Limb (tissue), 2 donors: ENCODE results near the gene ADCY6.

Experiments
- DNase-seq, 2 donors: peaks; one replicate each; pipeline ENCODE4 v3.0.0-alpha.2; 2016; ENCODE audit errors: extremely low spot score in 2 of 2

The ADCY6 gene

DNA sequence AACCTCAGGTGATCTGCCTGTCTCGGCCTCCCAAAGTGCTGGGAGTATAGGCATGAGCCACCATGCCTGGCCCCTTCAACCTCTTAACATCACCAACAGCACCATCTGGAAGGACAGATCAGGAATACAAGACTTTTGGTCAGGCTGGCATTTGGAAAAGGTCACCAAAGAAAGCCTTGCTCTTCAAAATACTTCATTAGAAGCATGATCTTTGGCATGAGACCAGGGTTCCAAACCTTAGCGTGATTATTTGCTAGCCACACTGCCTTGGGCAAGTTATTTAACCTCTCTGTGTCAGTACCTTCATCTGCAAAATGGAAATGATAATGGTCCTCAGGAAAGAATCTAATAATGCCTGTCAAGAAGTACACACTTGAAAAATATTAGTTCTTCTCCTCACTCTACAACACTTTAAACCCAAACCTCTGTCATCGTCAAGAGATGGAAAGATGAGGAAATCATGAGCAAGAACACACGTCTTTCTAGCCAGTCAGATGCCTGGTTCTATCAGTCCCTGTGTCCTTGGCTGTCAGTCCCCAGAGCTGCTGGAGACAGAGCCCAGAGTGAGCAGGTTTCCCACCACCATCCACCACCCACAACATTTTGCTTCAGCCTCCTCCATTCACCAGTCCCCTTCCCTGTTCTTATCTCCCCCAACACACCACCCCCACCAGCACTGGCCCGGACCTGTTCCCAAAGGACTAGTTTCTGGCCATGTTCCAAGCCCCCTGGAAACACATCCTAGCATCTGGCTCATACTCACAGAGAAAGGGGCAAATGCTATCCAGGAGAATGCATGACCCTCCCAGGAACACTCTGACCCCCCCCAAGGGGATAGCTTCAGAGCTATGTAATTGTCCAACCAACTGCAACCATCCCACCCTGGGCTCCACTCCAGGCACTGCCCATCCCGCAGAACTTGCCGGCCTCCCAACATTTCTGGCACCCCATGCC lies 2.0 kb downstream of the ADCY6 start:
- peak in 1 of 2 donors; percentile 41 for DNase-seq

- DNase-seq, result no peak
These were observed 5.5 kb downstream of the ADCY6 start for GRCh38 chr12:48783432-48783831.

DNA sequence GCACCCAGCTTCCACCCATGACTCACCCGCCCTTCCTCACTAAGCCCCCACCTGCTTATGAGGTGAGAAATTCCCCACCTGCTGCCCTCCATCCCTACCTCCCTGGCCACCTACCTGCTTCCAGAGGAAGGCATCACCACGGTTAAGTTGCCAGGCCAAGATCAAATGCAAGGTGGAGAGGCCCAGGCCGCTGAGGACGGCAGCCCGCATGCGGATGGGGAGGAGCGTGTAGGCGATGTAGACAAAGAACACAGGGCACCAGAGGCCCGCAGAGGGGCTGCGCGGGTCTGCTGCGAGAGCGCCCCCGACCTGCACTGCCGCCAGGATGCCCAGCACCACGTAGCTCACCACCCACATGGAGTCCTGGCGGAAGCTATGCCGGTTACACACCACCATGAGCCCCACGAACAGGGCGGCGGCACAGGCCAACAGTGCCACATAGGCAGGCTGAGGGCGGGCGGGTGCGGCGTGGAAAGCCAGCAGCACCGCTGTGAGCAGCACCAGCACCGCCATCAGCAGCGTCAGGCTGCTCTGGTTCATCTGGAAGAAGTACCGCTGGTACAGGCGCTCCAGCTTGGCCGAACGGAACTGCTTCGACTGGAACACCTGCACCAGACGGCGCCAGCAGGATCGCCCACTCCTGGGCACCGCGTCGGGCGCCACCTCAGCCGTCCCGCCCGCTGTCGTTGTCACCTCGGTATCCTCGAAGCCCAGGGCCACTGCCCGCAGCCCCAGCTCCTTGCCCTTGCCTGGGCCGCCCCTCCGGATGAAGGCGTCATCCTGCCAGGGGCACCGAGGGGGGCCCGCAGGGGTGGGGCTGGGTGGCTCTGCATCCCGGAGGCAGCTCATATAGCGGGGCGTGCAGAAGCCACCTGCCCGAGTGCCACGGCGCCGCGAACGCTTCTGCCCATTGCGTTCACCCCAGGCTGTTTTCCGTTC lies 6.2 kb downstream of the ADCY6 start:
- DNase-seq, result no peak

DNA sequence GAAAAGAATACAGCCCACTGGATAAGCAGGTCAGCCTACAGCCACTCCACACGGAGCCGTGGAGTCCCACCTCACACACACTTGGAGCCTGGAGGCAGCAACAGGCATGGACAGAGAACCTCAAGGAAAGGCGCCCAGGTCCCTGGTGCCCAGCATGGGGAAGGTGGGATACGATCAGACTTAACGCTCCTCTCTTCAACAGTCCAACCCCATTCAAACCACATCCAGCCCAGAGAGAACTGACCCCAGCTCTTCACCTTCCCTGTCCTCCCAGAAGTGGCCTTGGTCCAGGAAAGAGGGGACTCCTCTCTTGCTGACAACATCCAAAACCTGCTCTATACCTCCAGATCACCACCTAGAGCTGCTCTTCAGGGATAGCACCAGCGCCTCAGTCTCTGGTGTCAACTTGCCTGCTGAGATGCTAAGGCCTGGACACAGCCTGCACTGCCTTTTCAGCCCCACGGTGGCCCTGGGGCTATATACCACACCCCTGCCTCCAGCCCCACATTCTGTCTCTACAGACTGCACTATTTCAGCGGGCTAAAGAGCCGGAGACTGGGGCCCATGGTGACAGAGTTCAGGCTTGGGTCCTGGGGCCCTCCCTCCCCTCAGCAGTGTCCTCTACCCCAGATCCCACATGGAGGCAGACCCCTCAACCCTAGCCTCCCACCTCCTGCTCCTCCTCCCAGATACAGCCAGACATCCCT lies 7.0 kb downstream of the ADCY6 start:
- no peak for DNase-seq

GRCh38 chr12:48780381-48781025 lies 8.4 kb downstream of the ADCY6 start:
- DNase-seq, result no peak

DNA sequence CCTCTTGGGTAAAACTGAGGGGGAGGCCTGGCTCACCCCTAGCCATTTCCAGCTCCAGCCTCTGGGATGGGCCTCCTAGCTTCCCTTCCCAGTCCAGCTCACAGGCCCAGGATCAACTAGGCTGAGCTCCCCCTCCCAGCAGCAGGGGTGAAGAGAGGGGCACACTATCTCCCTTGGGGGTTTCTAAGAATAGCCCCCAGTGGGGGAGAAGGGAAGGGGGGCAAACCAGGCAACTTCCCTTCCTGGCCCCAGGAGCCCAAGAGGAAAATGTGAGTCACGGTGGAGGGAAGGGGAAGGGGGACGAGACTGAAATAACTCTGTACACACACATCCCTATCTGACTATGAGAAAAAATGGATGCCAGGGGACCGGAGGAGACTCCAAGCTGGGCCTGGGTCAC lies 9.0 kb downstream of the ADCY6 start:
- DNase-seq, result peak in 1 of 2 donors; percentile 36

GRCh38 chr12:48777501-48778400 lies 11.1 kb downstream of the ADCY6 start:
- DNase-seq, result no peak

GRCh38 chr12:48776956-48777355 lies 11.9 kb downstream of the ADCY6 start:
- DNase-seq, result no peak

DNA sequence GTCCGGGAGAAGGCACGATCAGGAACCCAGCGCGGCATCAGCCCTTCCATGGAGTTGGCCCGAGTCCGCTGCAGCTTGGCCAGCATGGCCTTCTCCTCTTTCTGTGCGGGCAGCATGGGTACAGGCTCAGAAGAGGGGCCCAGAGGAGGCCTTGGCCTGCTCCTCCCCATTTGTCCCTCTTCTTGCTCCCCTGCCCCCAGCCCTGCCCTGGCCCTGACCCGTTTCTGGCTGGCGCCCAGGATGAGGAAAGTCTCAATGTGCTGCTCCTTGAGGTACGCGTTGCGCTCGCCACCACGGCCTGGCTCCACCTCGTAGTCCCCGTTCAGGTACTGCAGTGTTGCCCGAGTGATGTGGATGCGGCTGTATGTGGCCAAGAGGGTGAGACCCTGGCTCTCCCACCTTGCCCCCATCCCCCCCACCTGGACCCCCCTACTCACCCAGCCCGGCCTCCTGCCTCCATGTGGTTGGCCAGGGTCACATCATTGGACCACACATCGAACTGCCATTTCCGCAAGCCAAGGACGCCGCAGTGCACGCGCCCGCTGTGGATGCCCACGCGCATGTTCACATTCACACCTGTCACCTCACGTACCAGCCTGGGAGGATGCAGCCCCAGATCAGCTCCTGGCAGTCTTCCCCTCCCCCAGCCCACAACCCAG lies 12.8 kb downstream of the ADCY6 start:
- no peak for DNase-seq

GRCh38 chr12:48775299-48775698 lies 13.6 kb downstream of the ADCY6 start:
- no peak for DNase-seq

DNA sequence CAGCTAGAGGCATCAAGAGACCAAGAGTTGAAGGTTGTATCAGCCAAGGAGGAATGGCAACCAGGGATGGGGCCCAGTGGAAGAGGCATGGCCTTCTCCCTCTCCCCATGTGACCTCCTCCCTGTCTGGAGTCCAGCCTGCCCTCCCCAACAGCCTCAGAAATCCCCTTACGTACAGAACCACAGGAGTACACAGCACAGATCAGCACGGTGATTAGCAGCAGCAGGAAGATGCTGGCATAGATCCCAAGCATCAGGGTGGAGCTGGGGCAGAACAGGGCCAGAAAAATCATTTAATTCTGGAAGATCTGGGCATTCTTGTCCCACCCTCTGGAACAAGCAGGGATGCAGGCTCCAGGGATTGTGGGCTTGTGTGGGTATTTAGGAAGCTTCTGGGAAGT lies 14.4 kb downstream of the ADCY6 start:
- DNase-seq, result no peak

DNA sequence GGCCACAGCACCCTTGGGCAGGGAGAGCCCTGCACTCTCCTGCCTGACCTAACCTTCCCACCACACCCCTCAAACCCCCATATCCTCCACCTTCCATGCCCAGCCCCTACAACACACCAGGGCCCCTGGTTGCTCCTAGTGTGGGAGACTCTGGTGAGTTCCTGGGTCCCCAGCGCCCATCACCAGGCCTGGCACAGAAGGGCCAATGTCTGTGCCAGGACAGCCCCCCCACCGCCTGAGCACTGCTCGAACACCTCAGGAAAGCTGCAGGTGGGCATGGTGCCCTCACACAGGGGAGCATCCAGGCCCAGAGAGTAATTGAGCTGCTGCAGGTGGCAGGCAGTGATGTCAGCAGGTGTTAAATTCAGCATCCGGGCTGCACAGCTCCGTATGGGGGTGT lies 15.2 kb downstream of the ADCY6 start:
- DNase-seq, result no peak

GRCh38 chr12:48771588-48772112 lies 17.2 kb downstream of the ADCY6 start:
- no peak for DNase-seq

- no peak for DNase-seq
These were observed 18.1 kb downstream of the ADCY6 start for GRCh38 chr12:48770756-48771155.

DNA sequence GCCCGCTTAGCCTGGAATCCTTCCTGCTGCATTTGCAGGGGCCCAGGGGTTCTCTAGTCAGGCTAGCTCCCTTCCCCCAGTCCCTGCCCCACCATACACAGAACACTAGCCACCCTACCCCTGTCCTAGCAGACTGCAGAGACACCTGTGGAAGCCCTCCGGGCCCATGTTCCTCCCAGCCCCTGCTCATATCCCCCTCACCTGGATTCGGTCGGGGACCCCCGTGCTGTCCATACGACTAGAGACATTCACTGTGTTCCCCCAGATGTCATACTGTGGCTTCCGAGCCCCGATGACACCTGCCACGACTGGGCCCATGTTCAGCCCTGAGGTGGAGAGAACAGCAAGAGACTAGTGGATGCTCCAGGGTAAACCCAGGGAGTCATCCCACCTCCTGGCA lies 20.2 kb downstream of the ADCY6 start:
- DNase-seq, result no peak

- no peak for DNase-seq
These were observed 20.7 kb downstream of the ADCY6 start for GRCh38 chr12:48768147-48768546.

GRCh38 chr12:48767521-48767920 lies 21.4 kb downstream of the ADCY6 start:
- no peak for DNase-seq

- no peak for DNase-seq
These were observed 21.8 kb downstream of the ADCY6 start for GRCh38 chr12:48767047-48767446.

- no peak for DNase-seq
These were observed 23.1 kb downstream of the ADCY6 start for GRCh38 chr12:48765753-48766162.
